Sigmoid colon (tissue), 4 donors: ENCODE results near the gene LRP1B.

Experiments
- EP300 ChIP-seq, 4 donors: sonication (generic); formaldehyde crosslinking; IDR thresholded peaks; one replicate each; pipeline ENCODE4 v1.6.1; 2017; ENCODE audit warnings: antibody characterized with exemption in 4 of 4
- POLR2A ChIP-seq, 2 donors: fragments of 450-650 bp; IDR thresholded peaks; one replicate each; pipeline ENCODE4 v1.6.1; 2016; ENCODE audit warnings: antibody characterized with exemption in 2 of 2, mild to moderate bottlenecking in 2 of 2, moderate library complexity in 2 of 2
- POLR2AphosphoS5 ChIP-seq, 4 donors: sonication (generic); formaldehyde crosslinking; IDR thresholded peaks; one replicate each; pipeline ENCODE4 v1.6.1; 2017; ENCODE audit warnings: antibody characterized with exemption in 4 of 4
- TF ChIP-seq, protein P1 (sequence below), 4 experiments: fragments of 450-650 bp in 3 of 4; fragments of 200-600 bp in 1 of 4; IDR thresholded peaks; one replicate each; pipeline ENCODE4 v1.5.1; 2016 to 2019; ENCODE audit warnings: antibody characterized with exemption in 4 of 4, mild to moderate bottlenecking in 3 of 4, moderate library complexity in 2 of 4

DNA sequence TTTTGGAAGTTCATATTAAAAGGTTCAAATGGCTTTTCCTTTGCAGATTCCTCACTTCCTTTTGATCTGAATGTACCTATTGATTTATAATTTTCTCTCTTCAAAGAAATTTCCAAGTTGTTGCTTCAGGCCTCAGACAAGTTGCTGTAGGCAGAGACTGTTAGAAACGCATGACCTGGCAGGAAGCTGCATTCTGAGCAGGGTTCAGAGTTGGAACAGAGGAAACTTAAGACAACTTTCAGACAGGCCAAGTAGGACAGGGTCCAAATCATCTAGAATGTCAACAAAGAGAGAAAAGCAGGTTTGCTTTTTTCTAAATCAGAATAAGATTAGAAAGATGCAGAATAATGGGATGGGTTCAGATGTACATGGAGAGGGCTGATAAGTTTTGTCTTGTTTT is 416.3 kb downstream of the LRP1B start:
- TF ChIP-seq POLR2A (IDR thresholded peaks at IDR 0.05) (no peak), POLR2AphosphoS5 (IDR thresholded peaks at IDR 0.05) (no peak), EP300 (IDR thresholded peaks at IDR 0.05) (no peak)
- TF ChIP-seq, protein P1, sequence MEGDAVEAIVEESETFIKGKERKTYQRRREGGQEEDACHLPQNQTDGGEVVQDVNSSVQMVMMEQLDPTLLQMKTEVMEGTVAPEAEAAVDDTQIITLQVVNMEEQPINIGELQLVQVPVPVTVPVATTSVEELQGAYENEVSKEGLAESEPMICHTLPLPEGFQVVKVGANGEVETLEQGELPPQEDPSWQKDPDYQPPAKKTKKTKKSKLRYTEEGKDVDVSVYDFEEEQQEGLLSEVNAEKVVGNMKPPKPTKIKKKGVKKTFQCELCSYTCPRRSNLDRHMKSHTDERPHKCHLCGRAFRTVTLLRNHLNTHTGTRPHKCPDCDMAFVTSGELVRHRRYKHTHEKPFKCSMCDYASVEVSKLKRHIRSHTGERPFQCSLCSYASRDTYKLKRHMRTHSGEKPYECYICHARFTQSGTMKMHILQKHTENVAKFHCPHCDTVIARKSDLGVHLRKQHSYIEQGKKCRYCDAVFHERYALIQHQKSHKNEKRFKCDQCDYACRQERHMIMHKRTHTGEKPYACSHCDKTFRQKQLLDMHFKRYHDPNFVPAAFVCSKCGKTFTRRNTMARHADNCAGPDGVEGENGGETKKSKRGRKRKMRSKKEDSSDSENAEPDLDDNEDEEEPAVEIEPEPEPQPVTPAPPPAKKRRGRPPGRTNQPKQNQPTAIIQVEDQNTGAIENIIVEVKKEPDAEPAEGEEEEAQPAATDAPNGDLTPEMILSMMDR (IDR thresholded peaks at IDR 0.05) = no peak
